RWPE1 (cell line): Measurements from ENCODE around the gene CYP2S1.
A peak's percentile ranks its signal among the peaks of the same experiment; 100 is the strongest.

Experiments
- CTCF ChIA-PET: fragments of 350-600 bp; sonication (Branson Sonifier 250); formaldehyde crosslinking; extraction: SDS; loops from one replicate; lab custom pipeline; 2021; lab: Yijun Ruan, JAX
- POLR2A ChIA-PET: fragments of 400-600 bp; formaldehyde crosslinking; extraction: SDS; loops from one replicate; lab custom pipeline; 2020; ENCODE audit warnings: antibody characterized with exemption; ENCODE audit not compliant: low non-redundant PET; lab: Yijun Ruan, JAX
- DNase-seq: peaks from one replicate; pipeline ENCODE4 v3.0.0; 2012; ENCODE audit warnings: low spot score
- H3K27ac ChIP-seq: fragments of 450-650 bp; 2 replicates; pipeline ENCODE4 v1.5.1; 2017
- TF ChIP-seq, protein P1 (sequence below): fragments of 450-650 bp; conservative IDR thresholded peaks from 2 replicates; pipeline ENCODE4 v1.5.1; 2017; ENCODE audit warnings: low read depth, mild to moderate bottlenecking

CYP2S1 gene

GRCh38 chr19:41253660-41254059 lies 60.6 kb downstream of the CYP2S1 start:
- POLR2A ChIA-PET: no interaction called here
- CTCF ChIA-PET: no interaction called here
- DNase-seq: no peak
- TF ChIP-seq, protein P1, sequence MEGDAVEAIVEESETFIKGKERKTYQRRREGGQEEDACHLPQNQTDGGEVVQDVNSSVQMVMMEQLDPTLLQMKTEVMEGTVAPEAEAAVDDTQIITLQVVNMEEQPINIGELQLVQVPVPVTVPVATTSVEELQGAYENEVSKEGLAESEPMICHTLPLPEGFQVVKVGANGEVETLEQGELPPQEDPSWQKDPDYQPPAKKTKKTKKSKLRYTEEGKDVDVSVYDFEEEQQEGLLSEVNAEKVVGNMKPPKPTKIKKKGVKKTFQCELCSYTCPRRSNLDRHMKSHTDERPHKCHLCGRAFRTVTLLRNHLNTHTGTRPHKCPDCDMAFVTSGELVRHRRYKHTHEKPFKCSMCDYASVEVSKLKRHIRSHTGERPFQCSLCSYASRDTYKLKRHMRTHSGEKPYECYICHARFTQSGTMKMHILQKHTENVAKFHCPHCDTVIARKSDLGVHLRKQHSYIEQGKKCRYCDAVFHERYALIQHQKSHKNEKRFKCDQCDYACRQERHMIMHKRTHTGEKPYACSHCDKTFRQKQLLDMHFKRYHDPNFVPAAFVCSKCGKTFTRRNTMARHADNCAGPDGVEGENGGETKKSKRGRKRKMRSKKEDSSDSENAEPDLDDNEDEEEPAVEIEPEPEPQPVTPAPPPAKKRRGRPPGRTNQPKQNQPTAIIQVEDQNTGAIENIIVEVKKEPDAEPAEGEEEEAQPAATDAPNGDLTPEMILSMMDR: no peak
- peak overlapping the region; percentile 4; the same call in 1 of the 2 replicates for H3K27ac ChIP-seq

DNA sequence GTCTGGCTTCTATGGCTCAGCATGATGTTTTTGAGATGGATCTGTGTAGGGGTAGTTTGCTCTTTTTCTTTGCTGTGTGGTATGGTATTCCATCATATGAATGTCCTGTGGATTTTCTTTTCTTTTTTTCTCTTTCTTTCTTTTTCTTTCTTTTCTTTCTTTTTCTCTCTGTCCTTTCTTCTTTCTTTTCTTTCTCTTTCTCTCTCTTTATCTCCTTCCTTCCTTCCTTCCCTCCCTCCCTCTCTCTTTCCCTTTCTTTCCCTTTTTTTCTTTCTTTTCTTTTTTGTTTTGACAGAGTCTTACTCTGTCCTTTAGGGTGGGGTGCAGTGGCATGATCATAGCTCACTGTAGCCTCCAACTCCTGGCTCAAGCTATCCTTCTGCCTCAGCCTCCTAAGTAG lies 62.2 kb downstream of the CYP2S1 start:
- H3K27ac ChIP-seq: no peak overlapping the region
- TF ChIP-seq, protein P1: no peak
- ChIA-PET CTCF (interaction anchor here (0.8 kb wide), 1 partner anchor 110 kb away, joined by 6 read pairs; no protein-coding TSS in a partner anchor), POLR2A (no interaction called here)
- DNase-seq: no peak
